HG03060 (cell line): ENCODE measurements around the gene ARHGAP45.
"Not testable (repeated sequence)": the region's sequence is repeated elsewhere in the genome, so short reads cannot be mapped to it uniquely, and the experiment has no call there.

ENCODE experiments used
- ATAC-seq: cut with Tn5 transposase; IDR thresholded peaks from one replicate; pipeline ENCODE4 v1.9.1; 2021; ENCODE audit warnings: low read depth, moderate number of reproducible peaks; ENCODE audit not compliant: unreplicated experiment

Gene ARHGAP45

GRCh38 chr19:1129084-1129483 lies 62.1 kb downstream of the ARHGAP45 start:
- ATAC-seq, result not testable (repeated sequence)

- no peak for ATAC-seq
Measured at GRCh38 chr19:1129535-1129934, 62.6 kb downstream of the ARHGAP45 start.

DNA sequence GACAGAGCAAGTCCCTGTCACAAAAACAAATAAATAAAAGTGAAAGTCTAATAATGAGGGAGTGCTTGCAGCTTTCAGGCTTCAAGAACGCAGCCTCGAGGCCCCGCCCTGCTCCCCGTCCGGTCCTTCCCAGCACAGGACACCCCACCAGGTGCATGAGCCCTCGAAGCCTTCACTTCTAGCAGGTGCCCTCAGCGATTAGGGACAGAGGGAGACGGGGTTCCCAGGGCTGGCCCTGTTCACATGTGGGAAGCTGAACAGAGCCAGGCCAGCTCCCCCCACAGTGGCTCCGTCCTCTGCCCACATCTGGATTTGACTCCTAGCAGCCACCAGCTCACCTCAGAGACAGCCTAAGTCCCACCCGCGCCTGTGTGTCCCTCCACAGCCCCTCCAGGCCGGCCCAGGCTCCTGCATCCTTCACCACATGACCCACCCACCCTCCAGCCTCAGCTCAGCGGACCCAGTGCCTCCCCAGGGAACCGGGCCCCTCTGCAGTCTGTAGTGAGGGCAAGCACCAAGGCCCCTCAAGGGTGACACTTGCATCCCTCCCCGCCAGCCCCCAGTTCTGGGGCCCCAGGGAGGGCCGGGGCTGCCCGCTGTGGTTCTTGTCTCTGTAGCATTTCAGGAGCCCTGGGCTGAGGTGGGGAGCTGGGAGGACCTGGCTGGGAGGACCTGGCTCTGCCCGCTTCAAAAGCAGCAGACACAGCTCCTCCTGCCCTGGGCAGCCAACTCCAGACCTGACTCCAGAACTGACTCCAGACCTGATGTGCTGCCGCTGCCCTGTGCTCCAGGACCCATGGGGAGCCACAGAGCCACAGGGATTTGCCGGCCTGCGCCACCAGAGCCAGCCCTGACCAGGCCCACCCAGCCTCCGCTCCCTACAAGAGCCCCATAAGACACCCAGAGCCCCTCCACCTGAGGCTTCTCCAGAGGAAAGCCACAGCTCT lies 64.1 kb downstream of the ARHGAP45 start:
- no peak for ATAC-seq

GRCh38 chr19:1131718-1132551 lies 65.0 kb downstream of the ARHGAP45 start:
- ATAC-seq, result no peak

DNA sequence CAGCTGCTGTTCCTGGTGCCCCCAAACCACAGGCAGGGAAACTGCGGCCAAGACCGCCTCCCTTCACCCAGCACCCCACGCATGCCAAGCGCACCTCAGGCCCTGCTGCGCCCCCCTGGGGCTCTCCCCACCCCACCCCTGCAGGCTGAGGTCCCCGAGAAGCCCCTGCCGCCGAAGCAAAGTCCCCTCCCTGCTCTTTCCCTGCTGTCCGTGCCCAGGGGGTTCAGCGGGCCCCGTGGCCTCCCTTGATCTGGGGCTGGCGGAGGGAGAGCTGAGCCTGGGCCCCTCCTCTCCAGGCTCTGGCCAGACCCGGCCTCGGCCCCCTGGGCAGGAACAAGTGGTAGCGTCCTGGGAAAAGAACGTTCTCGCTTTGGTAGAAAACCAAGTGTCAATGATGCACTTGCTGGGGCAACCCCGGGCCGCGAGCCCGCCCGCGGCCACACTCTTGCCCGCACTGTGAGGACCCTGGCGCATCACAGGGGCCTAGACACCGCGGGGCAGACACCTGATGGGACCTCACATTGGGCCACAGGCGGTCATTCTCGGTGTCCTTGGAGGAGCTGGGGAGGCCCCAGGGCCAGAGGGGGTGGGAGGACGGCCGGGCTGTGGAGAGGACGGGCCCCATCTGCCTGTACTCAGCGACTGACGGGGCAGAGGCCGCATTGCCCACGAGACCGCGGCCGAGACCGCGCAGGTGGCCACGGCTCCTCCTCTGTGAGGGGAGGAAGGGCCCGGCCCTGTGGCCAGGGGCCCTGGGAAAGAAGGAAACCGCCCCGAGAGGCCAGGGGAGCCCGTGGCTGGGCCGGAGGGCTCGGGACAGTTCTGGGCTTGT lies 65.8 kb downstream of the ARHGAP45 start:
- no peak for ATAC-seq

- peak; percentile 25 for ATAC-seq
Measured at GRCh38 chr19:1133471-1133929, 66.5 kb downstream of the ARHGAP45 start.

DNA sequence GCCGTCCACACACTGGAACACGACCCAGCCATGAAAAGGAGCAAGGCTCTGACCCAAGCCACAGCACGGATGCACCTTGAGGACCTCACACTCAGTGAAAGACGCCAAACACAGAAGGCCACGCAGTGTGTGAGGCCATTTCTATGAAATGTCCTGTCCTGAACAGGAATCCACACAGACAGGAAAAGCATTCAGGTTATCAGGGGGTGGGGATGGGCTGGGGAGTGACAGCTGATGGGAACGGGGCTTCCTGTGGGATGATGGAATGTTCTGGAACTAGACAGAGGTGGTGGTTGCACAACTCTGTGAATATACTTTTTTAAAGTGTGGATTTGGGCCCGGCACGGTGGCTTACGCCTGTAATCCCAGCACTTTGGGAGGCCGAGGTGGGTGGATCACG lies 67.5 kb downstream of the ARHGAP45 start:
- no peak for ATAC-seq

DNA sequence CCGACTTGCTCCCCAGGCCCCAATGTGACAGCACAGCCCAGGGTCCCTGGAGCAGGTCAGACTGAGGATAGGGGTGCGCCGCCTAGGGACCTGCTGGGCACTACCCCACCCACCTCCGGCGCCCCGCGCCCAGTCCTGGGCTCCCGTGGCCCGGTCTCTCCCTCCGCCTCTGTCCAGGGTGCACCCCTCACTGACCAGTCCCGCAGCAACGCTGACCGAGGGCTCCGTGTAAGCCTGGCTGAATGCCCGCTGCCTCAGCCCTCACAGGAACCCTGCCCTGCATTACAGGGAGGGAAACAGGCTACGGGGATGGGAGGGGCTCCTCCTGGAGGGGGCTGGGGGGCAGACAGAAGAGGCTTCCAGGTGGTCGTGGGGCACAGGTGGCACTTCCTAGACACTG lies 68.5 kb downstream of the ARHGAP45 start:
- ATAC-seq, result no peak

DNA sequence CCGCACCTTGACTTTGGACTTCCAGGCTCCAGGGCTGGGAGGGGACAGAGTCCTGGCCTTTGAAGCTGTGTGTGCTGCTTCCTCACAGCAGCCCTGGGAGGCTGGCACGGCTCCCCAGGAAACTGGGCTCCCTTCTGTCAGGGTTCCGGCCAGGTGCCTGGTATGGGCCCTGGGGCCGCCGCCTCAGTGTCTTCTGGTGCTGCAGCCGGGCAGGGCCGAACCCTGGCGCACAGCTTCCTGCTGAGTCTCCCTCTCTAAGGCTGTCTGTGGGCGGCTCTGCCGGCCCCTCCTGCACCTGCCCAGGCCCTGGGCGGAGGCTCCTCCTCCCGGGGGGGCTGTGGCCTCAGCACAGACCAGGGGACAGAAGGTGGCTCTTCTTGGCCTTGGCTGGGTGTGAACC lies 69.2 kb downstream of the ARHGAP45 start:
- ATAC-seq, result no peak
